ENCODE data around the gene NR0B1. TPM values are rescaled to one million over a fixed set of nuclear protein-coding genes. Genes with fewer than 3 reads are reported as not detected.

The NR0B1 gene
- polyA plus RNA-seq, 3 donors, result not detected

- H3K36me3 ChIP-seq (replicated peaks in 1 of 2; ENCODE audit: control insufficient read depth in 1 of 2, insufficient read depth in 2 of 2, low read length in 2 of 2), result no peaks in the 10 kb centered on the region
- H3K27ac Mint-ChIP-seq, result no peak overlapping the region
- DNase-seq, result no peak
- TF ChIP-seq CTCF (IDR thresholded peaks at IDR 0.05), result no peak
- no peak overlapping the region for H3K4me3 ChIP-seq (replicated peaks in 1 of 3; ENCODE audit: low read depth in 2 of 3, low read length in 3 of 3)
- no peak overlapping the region for H3K27ac ChIP-seq (ENCODE audit: low read depth in 1 of 2, low read length in 2 of 2)
- H3K36me3 Mint-ChIP-seq, result no peaks in the 10 kb centered on the region
- H3K9me3 ChIP-seq (replicated peaks in 1 of 2; ENCODE audit: control insufficient read depth in 1 of 2, insufficient read depth in 1 of 2, low read length in 2 of 2), result no peaks in the 10 kb centered on the region
- H3K4me1 ChIP-seq (ENCODE audit: control insufficient read depth in 1 of 2, insufficient read depth in 2 of 2, low read length in 2 of 2), result no peaks in the 10 kb centered on the region
- no CpG with 5 or more reads among the region's 4 CpGs for WGBS (ENCODE audit: insufficient coverage)
- H3K4me3 Mint-ChIP-seq, result no peak overlapping the region
- H3K4me2 ChIP-seq (replicated peaks; ENCODE audit: extremely low read depth, low read length, poor library complexity, severe bottlenecking), result no peak overlapping the region
- no peaks in the 10 kb centered on the region for H4K20me1 ChIP-seq (ENCODE audit: insufficient read depth, low read length)
- intact Hi-C loops (cut with micrococcal nuclease), result no loop called here
- no peak overlapping the region for H2AFZ ChIP-seq (ENCODE audit: insufficient read depth, low read depth, low read length, poor library complexity, severe bottlenecking)
- no peaks in the 10 kb centered on the region for H3K27me3 ChIP-seq (ENCODE audit: control insufficient read depth in 2 of 2, insufficient read depth in 2 of 2, low read length in 2 of 2)
- H3K9me3 Mint-ChIP-seq, result no peaks in the 10 kb centered on the region
- H3K27me3 Mint-ChIP-seq (ENCODE audit: low read depth in 3 of 3), result peaks cover 2 to 6% (median 2%) of the 10 kb centered on the region in 3 donors
- no peaks in the 10 kb centered on the region for H3K4me1 Mint-ChIP-seq
- H3K9ac ChIP-seq (ENCODE audit: insufficient read depth, low read length, poor library complexity, severe bottlenecking), result no peak overlapping the region
- no peaks in the 10 kb centered on the region for H3K79me2 ChIP-seq (ENCODE audit: insufficient read depth, low read length)
Observed at GRCh38 chrX:30343206-30343605, 34.0 kb upstream of the NR0B1 start.

- no peak overlapping the region for H3K27ac Mint-ChIP-seq
- H3K36me3 Mint-ChIP-seq, result no peaks in the 10 kb centered on the region
- no peaks in the 10 kb centered on the region for H3K9me3 Mint-ChIP-seq
- no peaks in the 10 kb centered on the region for H3K27me3 ChIP-seq (ENCODE audit: control insufficient read depth in 2 of 2, insufficient read depth in 2 of 2, low read length in 2 of 2)
- no peaks in the 10 kb centered on the region for H3K4me1 ChIP-seq (ENCODE audit: control insufficient read depth in 1 of 2, insufficient read depth in 2 of 2, low read length in 2 of 2)
- no peaks in the 10 kb centered on the region for H3K4me1 Mint-ChIP-seq
- intact Hi-C loops (cut with micrococcal nuclease), result no loop called here
- DNase-seq, result no peak
- no peaks in the 10 kb centered on the region for H3K79me2 ChIP-seq (ENCODE audit: insufficient read depth, low read length)
- H3K9me3 ChIP-seq (replicated peaks in 1 of 2; ENCODE audit: control insufficient read depth in 1 of 2, insufficient read depth in 1 of 2, low read length in 2 of 2), result no peaks in the 10 kb centered on the region
- no peak overlapping the region for H3K4me2 ChIP-seq (replicated peaks; ENCODE audit: extremely low read depth, low read length, poor library complexity, severe bottlenecking)
- H2AFZ ChIP-seq (ENCODE audit: insufficient read depth, low read depth, low read length, poor library complexity, severe bottlenecking), result no peak overlapping the region
- H3K9ac ChIP-seq (ENCODE audit: insufficient read depth, low read length, poor library complexity, severe bottlenecking), result no peak overlapping the region
- no peak overlapping the region for H3K4me3 Mint-ChIP-seq
- H3K4me3 ChIP-seq (replicated peaks in 1 of 3; ENCODE audit: low read depth in 2 of 3, low read length in 3 of 3), result no peak overlapping the region
- H4K20me1 ChIP-seq (ENCODE audit: insufficient read depth, low read length), result no peaks in the 10 kb centered on the region
- 91% methylated on average over 4 of the region's 7 CpGs for WGBS (ENCODE audit: insufficient coverage)
- H3K27ac ChIP-seq (ENCODE audit: low read depth in 1 of 2, low read length in 2 of 2), result no peak overlapping the region
- H3K27me3 Mint-ChIP-seq (ENCODE audit: low read depth in 3 of 3), result peaks cover 2 to 6% (median 2%) of the 10 kb centered on the region in 3 donors
- no peak for TF ChIP-seq CTCF (IDR thresholded peaks at IDR 0.05)
- H3K36me3 ChIP-seq (replicated peaks in 1 of 2; ENCODE audit: control insufficient read depth in 1 of 2, insufficient read depth in 2 of 2, low read length in 2 of 2), result no peaks in the 10 kb centered on the region
Observed at GRCh38 chrX:30340753-30341152, 31.6 kb upstream of the NR0B1 start.

Data from CD14-positive monocyte (primary cell).